ENCODE results near the gene ACAD11. TPM values are rescaled to one million over a fixed set of nuclear protein-coding genes. Genes with fewer than 3 reads are reported as not detected.

The ACAD11 gene
- total RNA-seq, 1 experiment from 2014 or later: 20.3 TPM

GRCh38 chr3:132624790-132625189, 34.8 kb downstream of the ACAD11 start (continued):
- TF ChIP-seq E2F4 (CRISPR knock-in tag; IDR thresholded peaks at IDR 0.05; ENCODE audit: borderline replicate concordance, low read depth) (no peak), ATF3 (CRISPR knock-in tag; conservative IDR thresholded peaks at IDR 0.05) (no peak), SMAD4 (CRISPR knock-in tag; IDR thresholded peaks at IDR 0.05) (no peak)

- Mint-ChIP-seq H3K4me1 (peaks cover 24% of the 10 kb centered on the region), H3K27ac (no peak overlapping the region), H3K27me3 (ENCODE audit: low read depth) (no peaks in the 10 kb centered on the region), H3K4me3 (no peak overlapping the region), H3K9me3 (no peaks in the 10 kb centered on the region), H3K36me3 (peaks cover 2% of the 10 kb centered on the region; the same call in 1 of the 2 replicates)
- CTCF ChIA-PET: no interaction called here
- no peak for ATAC-seq
- no peak for TF ChIP-seq SOX15 (CRISPR knock-in tag; IDR thresholded peaks at IDR 0.05)
- TF ChIP-seq JUN (CRISPR knock-in tag; IDR thresholded peaks at IDR 0.05): no peak
- TF ChIP-seq ZSCAN18 (CRISPR knock-in tag; IDR thresholded peaks at IDR 0.05): no peak
- no peak for TF ChIP-seq ZNF512 (CRISPR knock-in tag; IDR thresholded peaks at IDR 0.05; ENCODE audit: borderline replicate concordance)
- TF ChIP-seq ZNF138 (CRISPR knock-in tag; conservative IDR thresholded peaks at IDR 0.05): no peak
- no peak for TF ChIP-seq USF2 (CRISPR knock-in tag; IDR thresholded peaks at IDR 0.05)
- TF ChIP-seq IRF2 (CRISPR knock-in tag; IDR thresholded peaks at IDR 0.05; ENCODE audit: borderline replicate concordance, low read depth): no peak
- TF ChIP-seq TEAD4 (CRISPR knock-in tag; IDR thresholded peaks at IDR 0.05): no peak
- no peak for DNase-seq (ENCODE audit: low spot score)
- POLR2A ChIA-PET: no interaction called here
These were observed 36.0 kb downstream of the ACAD11 start for GRCh38 chr3:132623646-132624045.

GRCh38 chr3:132622761-132623160, 36.8 kb downstream of the ACAD11 start:
- ChIA-PET CTCF (no interaction called here), POLR2A (no interaction called here)
- H3K4me3 Mint-ChIP-seq: no peak overlapping the region
- H3K27me3 Mint-ChIP-seq (ENCODE audit: low read depth): no peaks in the 10 kb centered on the region
- no peaks in the 10 kb centered on the region for H3K9me3 Mint-ChIP-seq
- H3K27ac Mint-ChIP-seq: no peak overlapping the region
- H3K36me3 Mint-ChIP-seq: peaks cover 2% of the 10 kb centered on the region; the same call in 1 of the 2 replicates
- DNase-seq (ENCODE audit: low spot score): no peak
- no peak for ATAC-seq
- TF ChIP-seq MYBL2 (CRISPR knock-in tag; IDR thresholded peaks at IDR 0.05): no peak
- no peak for TF ChIP-seq MLX (CRISPR knock-in tag; IDR thresholded peaks at IDR 0.05)
- TF ChIP-seq ZNF512 (CRISPR knock-in tag; IDR thresholded peaks at IDR 0.05; ENCODE audit: borderline replicate concordance): no peak
- TF ChIP-seq ERG (CRISPR knock-in tag; IDR thresholded peaks at IDR 0.05): no peak
- TF ChIP-seq GRHL2 (CRISPR knock-in tag; IDR thresholded peaks at IDR 0.05; ENCODE audit: insufficient replicate concordance, severe bottlenecking): no peak
- TF ChIP-seq ZNF232 (CRISPR knock-in tag; IDR thresholded peaks at IDR 0.05): no peak
- no peak for TF ChIP-seq RORB (CRISPR knock-in tag; IDR thresholded peaks at IDR 0.05)
- TF ChIP-seq E2F5 (CRISPR knock-in tag; IDR thresholded peaks at IDR 0.05): no peak
- no peak for TF ChIP-seq TCF7 (CRISPR knock-in tag; IDR thresholded peaks at IDR 0.05; ENCODE audit: low read depth)
- TF ChIP-seq IRF1 (CRISPR knock-in tag; IDR thresholded peaks at IDR 0.05): no peak
- no peak for TF ChIP-seq OVOL2 (CRISPR knock-in tag; IDR thresholded peaks at IDR 0.05; ENCODE audit: borderline replicate concordance)
- peaks cover 24% of the 10 kb centered on the region for H3K4me1 Mint-ChIP-seq

All from WTC11 (cell line).